GM21737 (cell line): Measurements from ENCODE around the gene SHF.
"Not testable (repeated sequence)": the region's sequence is repeated elsewhere in the genome, so short reads cannot be mapped to it uniquely, and the experiment has no call there.

Experiments
- ATAC-seq: cut with Tn5 transposase; IDR thresholded peaks from one replicate; pipeline ENCODE4 v1.9.1; 2021; ENCODE audit warnings: mild to moderate bottlenecking, moderate library complexity; ENCODE audit not compliant: unreplicated experiment

The SHF gene

GRCh38 chr15:45147606-45148005 is 40.2 kb downstream of the SHF start:
- no peak for ATAC-seq

- no peak for ATAC-seq
These were observed 41.4 kb downstream of the SHF start for GRCh38 chr15:45146405-45146804.

- ATAC-seq: no peak
These were observed 43.0 kb downstream of the SHF start for GRCh38 chr15:45144775-45145174.

- ATAC-seq: no peak
These were observed 43.8 kb downstream of the SHF start for GRCh38 chr15:45143946-45144345.

- ATAC-seq: no peak
These were observed 44.7 kb downstream of the SHF start for GRCh38 chr15:45143056-45143455.

- no peak for ATAC-seq
These were observed 46.4 kb downstream of the SHF start for GRCh38 chr15:45141386-45141785.

- no peak for ATAC-seq
These were observed 47.1 kb downstream of the SHF start for GRCh38 chr15:45140557-45141250.

GRCh38 chr15:45139770-45140169 is 48.0 kb downstream of the SHF start:
- ATAC-seq: no peak

GRCh38 chr15:45138814-45139765 is 48.7 kb downstream of the SHF start:
- ATAC-seq: no peak

GRCh38 chr15:45137703-45138102 is 50.1 kb downstream of the SHF start:
- ATAC-seq: no peak

GRCh38 chr15:45136378-45136764 is 51.4 kb downstream of the SHF start:
- ATAC-seq: no peak

- ATAC-seq: not testable (repeated sequence)
These were observed 51.9 kb downstream of the SHF start for GRCh38 chr15:45135705-45136377.

- no peak for ATAC-seq
These were observed 52.8 kb downstream of the SHF start for GRCh38 chr15:45134682-45135604.

- no peak for ATAC-seq
These were observed 53.7 kb downstream of the SHF start for GRCh38 chr15:45134046-45134445.

GRCh38 chr15:45133561-45133920 is 54.2 kb downstream of the SHF start:
- no peak for ATAC-seq

GRCh38 chr15:45132844-45133560 is 54.8 kb downstream of the SHF start:
- no peak for ATAC-seq

- ATAC-seq: no peak
These were observed 56.3 kb downstream of the SHF start for GRCh38 chr15:45131510-45131909.

- no peak for ATAC-seq
These were observed 57.3 kb downstream of the SHF start for GRCh38 chr15:45130291-45131000.

- ATAC-seq: no peak
These were observed 58.1 kb downstream of the SHF start, which contains the start of the genes DUOX1 and DUOXA1 for GRCh38 chr15:45129651-45130129. TSS of gene DUOX1 (plus strand) at chr15:45129994. CDS start at chr15:45131967, 1,973 bp downstream. TSS of gene DUOXA1 (minus strand) at chr15:45129879. CDS start at chr15:45123014, 6,865 bp downstream.
